ENCODE results near the gene CHCHD2.
"Not testable (repeated sequence)": the region's sequence is repeated elsewhere in the genome, so short reads cannot be mapped to it uniquely, and the experiment has no call there.

DNA sequence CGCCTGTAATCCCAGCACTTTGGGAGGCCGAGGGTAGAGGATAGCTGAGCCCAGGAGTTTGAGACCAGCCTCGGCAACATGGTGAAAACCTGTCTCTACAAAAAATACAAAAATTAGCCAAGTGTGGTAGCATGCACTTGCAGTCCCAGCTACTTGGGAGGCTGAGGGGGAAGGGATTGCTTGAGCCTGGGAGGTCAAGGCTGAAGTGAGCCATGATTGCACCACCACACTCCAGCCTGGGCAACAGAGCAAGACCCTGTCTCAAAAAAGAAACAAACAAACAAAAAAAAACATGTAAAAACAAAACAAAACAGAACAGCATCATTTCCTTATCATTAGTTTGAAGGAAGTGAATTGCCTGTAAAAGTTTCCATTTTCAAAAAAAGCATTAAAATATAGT is 6.0 kb upstream of the CHCHD2 start:
- TF ChIP-seq, protein P1, sequence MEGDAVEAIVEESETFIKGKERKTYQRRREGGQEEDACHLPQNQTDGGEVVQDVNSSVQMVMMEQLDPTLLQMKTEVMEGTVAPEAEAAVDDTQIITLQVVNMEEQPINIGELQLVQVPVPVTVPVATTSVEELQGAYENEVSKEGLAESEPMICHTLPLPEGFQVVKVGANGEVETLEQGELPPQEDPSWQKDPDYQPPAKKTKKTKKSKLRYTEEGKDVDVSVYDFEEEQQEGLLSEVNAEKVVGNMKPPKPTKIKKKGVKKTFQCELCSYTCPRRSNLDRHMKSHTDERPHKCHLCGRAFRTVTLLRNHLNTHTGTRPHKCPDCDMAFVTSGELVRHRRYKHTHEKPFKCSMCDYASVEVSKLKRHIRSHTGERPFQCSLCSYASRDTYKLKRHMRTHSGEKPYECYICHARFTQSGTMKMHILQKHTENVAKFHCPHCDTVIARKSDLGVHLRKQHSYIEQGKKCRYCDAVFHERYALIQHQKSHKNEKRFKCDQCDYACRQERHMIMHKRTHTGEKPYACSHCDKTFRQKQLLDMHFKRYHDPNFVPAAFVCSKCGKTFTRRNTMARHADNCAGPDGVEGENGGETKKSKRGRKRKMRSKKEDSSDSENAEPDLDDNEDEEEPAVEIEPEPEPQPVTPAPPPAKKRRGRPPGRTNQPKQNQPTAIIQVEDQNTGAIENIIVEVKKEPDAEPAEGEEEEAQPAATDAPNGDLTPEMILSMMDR (IDR thresholded peaks at IDR 0.05; ENCODE audit: poor library complexity), result not testable (repeated sequence)
- not testable (repeated sequence) for TF ChIP-seq EZH2 (IDR thresholded peaks at IDR 0.05; ENCODE audit: borderline replicate concordance); EZH2phosphoT487 (IDR thresholded peaks at IDR 0.05; ENCODE audit: low read depth, severe bottlenecking, unreplicated experiment)

Data from hepatocyte (in vitro differentiated cells).